Right lobe of liver (tissue), 6 donors: ENCODE results near the gene RNF135. TPM values are rescaled to one million over a fixed set of nuclear protein-coding genes. Genes with fewer than 3 reads are reported as not detected.
A peak's percentile ranks its signal among the peaks of the same experiment; 100 is the strongest.
"Not testable (repeated sequence)": the region's sequence is repeated elsewhere in the genome, so short reads cannot be mapped to it uniquely, and the experiment has no call there.

Experiments
- ATAC-seq, 4 donors: fragments of 200-7000 bp; cut with Tn5 transposase; one replicate each; pipeline ENCODE4 v1.9.1; 2020; ENCODE audit warnings: mild to moderate bottlenecking in 4 of 4, moderate library complexity in 4 of 4
- DNase-seq, 3 donors: peaks; one replicate each; pipeline ENCODE4 v3.0.0-alpha.2; 2020
- H3K27ac ChIP-seq, 3 donors: fragments of 200-600 bp; one replicate each; pipeline ENCODE4 v1.8.0; 2022
- H3K27me3 ChIP-seq, 2 donors: fragments of 200-600 bp; one replicate each; pipeline ENCODE4 v1.8.0; 2022
- H3K36me3 ChIP-seq, 4 donors: fragments of 200-600 bp; sonication (generic) in 1 of 4; one replicate each; pipeline versions ENCODE4 v1.5.1 to v1.8.0; 2017 to 2022; ENCODE audit warnings: control low read depth in 1 of 4
- H3K4me1 ChIP-seq, 4 donors: fragments of 200-600 bp; sonication (generic) in 1 of 4; one replicate each; pipeline versions ENCODE4 v1.5.1 to v1.8.0; 2017 to 2022; ENCODE audit warnings: control low read depth in 1 of 4
- H3K4me3 ChIP-seq, 3 donors: fragments of 200-600 bp; one replicate each; pipeline ENCODE4 v1.8.0; 2022
- H3K9me3 ChIP-seq, 4 donors: fragments of 200-600 bp; sonication (generic) in 1 of 4; one replicate each; pipeline versions ENCODE4 v1.5.1 to v1.8.0; 2017 to 2022; ENCODE audit warnings: control low read depth in 1 of 4
- CTCF ChIP-seq, 4 donors: fragments of 200-600 bp in 3 of 4; fragments of 450-650 bp in 1 of 4; IDR thresholded peaks; one replicate each; pipeline versions ENCODE4 v1.5.1 to v1.8.0; 2016 to 2022; ENCODE audit warnings: antibody characterized with exemption in 4 of 4, mild to moderate bottlenecking in 2 of 4
- POLR2A ChIP-seq: fragments of 450-650 bp; IDR thresholded peaks from one replicate; pipeline ENCODE4 v1.6.1; 2017; ENCODE audit warnings: antibody characterized with exemption, mild to moderate bottlenecking
- WGBS: methylation state at CpG from one replicate; pipeline ENCODE4 v1.1.6; 2018; ENCODE audit warnings: low coverage, low lambda C conversion rate; ENCODE audit not compliant: insufficient coverage; ENCODE audit errors: missing lambda C conversion rate; 5-methylcytosine and 5-hydroxymethylcytosine counted together
- intact Hi-C, 2 donors: fragments of 100-400 bp; cut with DNase I; formaldehyde crosslinking; loops; one replicate each; pipeline versions ENCODE4 v1.11.2 to v1.14.1; 2022
- total RNA-seq, 6 experiments: library from RNA; depleted of rRNA in 2 of 6; stranded (reverse); fragments of >200 nt in 2 of 6; fragmentation: NEBNext Ultra II Directional in 3 of 6; extraction: Animal tissue kit (Norgen Biotek cat#: 25700) in 3 of 6; gene quantifications; one replicate each; pipeline versions ENCODE4 v1.1.0 to v1.2.4, GENCODE V29; 2016 to 2023
- donor health status: DM: no; HTN: yes; CAD: no.
- donor health status: DM: no; HTN: no; CAD: no.
- donor health status: DM: no; HTN: no; CAD: no.
- donor health status: DM: no; HTN: yes; CAD: no.
- donor health status: DM: no; HTN: yes; CAD: no.

Gene RNF135
- total RNA-seq, 6 experiments from 2014 or later: 3.7 to 6.1 (median 4.6) TPM

GRCh38 chr17:30926516-30926915 lies 44.3 kb upstream of the RNF135 start:
- no peak for TF ChIP-seq CTCF (IDR thresholded peaks at IDR 0.05)
- no peak overlapping the region for H3K4me3 ChIP-seq
- intact Hi-C loops: no loop called here
- peaks cover 0 to 15% (median 0%) of the 10 kb centered on the region in 4 donors for H3K4me1 ChIP-seq
- WGBS: 49% methylated on average over 2 of the region's 6 CpGs
- DNase-seq (no peak), ATAC-seq (no peak)
- H3K36me3 ChIP-seq: no peaks in the 10 kb centered on the region
- no peaks in the 10 kb centered on the region for H3K27me3 ChIP-seq
- no peak overlapping the region for H3K27ac ChIP-seq
- no peaks in the 10 kb centered on the region for H3K9me3 ChIP-seq

GRCh38 chr17:30927756-30928155 lies 43.1 kb upstream of the RNF135 start:
- WGBS: 95% methylated on average over 4 of the region's 5 CpGs
- H3K4me1 ChIP-seq: peaks cover 0 to 10% (median 0%) of the 10 kb centered on the region in 4 donors
- H3K4me3 ChIP-seq: no peak overlapping the region
- intact Hi-C loops: no loop called here
- no peak overlapping the region for H3K27ac ChIP-seq
- no peaks in the 10 kb centered on the region for H3K9me3 ChIP-seq
- no peaks in the 10 kb centered on the region for H3K36me3 ChIP-seq
- ATAC-seq: no peak
- no peak for DNase-seq
- H3K27me3 ChIP-seq: no peaks in the 10 kb centered on the region
- TF ChIP-seq CTCF (IDR thresholded peaks at IDR 0.05): no peak
- no peak for TF ChIP-seq POLR2A

DNA sequence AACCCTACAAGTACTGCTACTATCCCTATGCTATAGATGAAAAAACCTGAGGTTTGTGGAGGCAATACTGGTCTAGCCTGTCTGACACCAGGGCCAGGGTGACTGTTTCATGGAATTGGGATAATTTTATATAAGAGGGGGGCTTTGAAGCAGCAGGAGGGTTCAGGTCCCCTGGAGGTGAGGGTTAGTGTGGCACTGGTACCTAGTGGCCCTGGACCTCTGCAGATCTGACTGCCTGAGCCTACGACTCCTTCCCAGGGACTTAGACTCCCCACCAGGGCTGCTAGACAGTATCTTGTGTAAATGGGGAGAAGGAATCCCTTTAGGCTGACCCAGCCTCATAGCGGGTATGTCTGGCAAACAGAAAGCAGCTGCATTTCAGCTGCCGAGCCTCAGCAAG lies 42.3 kb upstream of the RNF135 start:
- 100% methylated on average over 1 of the region's 3 CpGs for WGBS

DNA sequence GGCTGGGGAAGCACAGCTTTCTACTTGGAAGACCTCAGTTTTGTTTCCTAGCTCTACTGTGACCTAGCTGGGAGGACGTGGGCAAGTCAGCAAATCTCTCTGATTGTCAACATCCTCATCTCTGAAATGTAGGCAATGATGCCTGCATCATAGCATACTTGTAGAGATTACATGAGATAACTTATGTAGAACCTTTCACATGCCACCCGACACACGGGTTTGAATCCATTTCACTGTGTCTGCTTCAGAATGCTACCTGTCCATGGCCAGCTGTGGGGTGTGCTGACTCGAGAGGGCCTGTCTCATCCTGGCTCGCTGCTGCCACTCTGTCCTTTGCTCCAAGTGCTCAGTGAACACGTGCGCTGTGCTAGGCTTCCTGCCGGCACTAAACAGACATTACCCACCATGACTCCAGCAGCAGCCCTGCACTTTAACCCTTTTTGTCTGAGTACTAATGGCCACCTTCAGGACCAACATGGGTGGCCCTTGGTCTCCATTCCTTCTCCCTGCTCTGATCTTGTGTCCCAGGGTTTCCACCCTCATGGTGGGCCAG lies 41.7 kb upstream of the RNF135 start:
- Histone ChIP-seq H3K27me3 (no peaks in the 10 kb centered on the region), H3K4me3 (no peak overlapping the region), H3K9me3 (no peaks in the 10 kb centered on the region), H3K4me1 (peaks cover 0 to 10% (median 0%) of the 10 kb centered on the region in 4 donors), H3K36me3 (no peaks in the 10 kb centered on the region), H3K27ac (no peak overlapping the region)
- 41% methylated on average over 4 of the region's 8 CpGs for WGBS
- DNase-seq: no peak
- ATAC-seq: peak in 1 of 4 donors; percentile 30
- TF ChIP-seq POLR2A (no peak), CTCF (IDR thresholded peaks at IDR 0.05) (no peak)
- intact Hi-C loops: no loop called here

More for the DNA sequence above, 42.3 kb upstream of the RNF135 start:
- intact Hi-C loops: no loop called here
- no peak for DNase-seq
- Histone ChIP-seq H3K4me3 (no peak overlapping the region), H3K27ac (no peak overlapping the region), H3K36me3 (no peaks in the 10 kb centered on the region), H3K27me3 (no peaks in the 10 kb centered on the region), H3K4me1 (peaks cover 0 to 10% (median 0%) of the 10 kb centered on the region in 4 donors), H3K9me3 (no peaks in the 10 kb centered on the region)
- TF ChIP-seq POLR2A (no peak), CTCF (IDR thresholded peaks at IDR 0.05) (no peak)
- ATAC-seq: peak in 1 of 4 donors; percentile 16

DNA sequence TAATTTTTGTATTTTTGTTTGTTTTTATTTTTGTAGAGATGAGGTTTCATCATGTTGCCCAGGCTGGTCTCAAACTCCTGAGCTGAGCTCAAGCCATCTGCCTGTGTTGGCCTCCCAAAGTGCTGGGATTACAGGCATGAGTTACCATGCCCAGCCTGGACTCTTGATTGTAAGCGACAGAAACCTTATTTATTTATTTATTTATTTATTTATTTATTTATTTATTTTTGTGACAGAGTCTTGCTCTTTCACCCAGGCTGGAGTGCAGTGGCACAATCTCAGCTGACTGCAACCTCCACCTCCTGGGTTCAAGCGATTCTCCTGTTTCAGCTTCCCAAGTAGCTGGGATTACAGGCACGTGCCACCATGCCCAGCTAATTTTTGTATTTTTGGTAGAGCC lies 41.0 kb upstream of the RNF135 start:
- WGBS: 93% methylated on average over 3 of the region's 3 CpGs
- H3K9me3 ChIP-seq, H3K27ac ChIP-seq, intact Hi-C loops, ATAC-seq, H3K4me1 ChIP-seq, DNase-seq, H3K36me3 ChIP-seq, H3K27me3 ChIP-seq, H3K4me3 ChIP-seq: not testable (repeated sequence)
